H1 (cell line): ENCODE data around the gene TRAF6. TPM values are rescaled to one million over a fixed set of nuclear protein-coding genes. Genes with fewer than 3 reads are reported as not detected.

Source experiments
- CTCF ChIA-PET: fragments of 300-600 bp; sonication (Branson Sonifier 250); formaldehyde crosslinking; loops from one replicate; lab custom pipeline; 2021; ENCODE audit not compliant: partially characterized antibody; lab: Charles Lee
- POLR2A ChIA-PET: fragments of 300-600 bp; sonication (Branson Sonifier 250); formaldehyde crosslinking; loops from one replicate; lab custom pipeline; 2021; ENCODE audit warnings: inconsistent platforms; ENCODE audit not compliant: partially characterized antibody; lab: Charles Lee
- DNase-seq, 2 experiments: peaks; one replicate each; pipeline versions ENCODE4 v3.0.0 to v3.0.0-alpha.2; 2010 to 2022; ENCODE audit warnings: low spot score in 2 of 2, low read depth in 1 of 2, mixed read lengths in 1 of 2
- FAIRE-seq: peaks from 2 replicates; lab custom pipeline; 2011; peaks lifted over from hg19 to GRCh38; lab: Jason Lieb, UNC
- H2AFZ ChIP-seq: 2 replicates; pipeline ENCODE4 v1.8.1; 2012; ENCODE audit warnings: low read length, inconsistent platforms
- H2AK5ac ChIP-seq: 2 replicates; pipeline ENCODE4 v1.6.1; 2013; ENCODE audit warnings: low read depth, low read length
- H2BK120ac ChIP-seq: replicated peaks from 2 replicates; pipeline ENCODE3; 2013; ENCODE audit warnings: low read depth, low read length, inconsistent platforms
- H2BK12ac ChIP-seq: 2 replicates; pipeline ENCODE4 v1.6.1; 2013; ENCODE audit warnings: low read depth, low read length
- H2BK15ac ChIP-seq: 2 replicates; pipeline ENCODE4 v1.6.1; 2013; ENCODE audit warnings: low read length
- H2BK20ac ChIP-seq: 2 replicates; pipeline ENCODE4 v1.6.1; 2013; ENCODE audit warnings: low read length
- H2BK5ac ChIP-seq: 2 replicates; pipeline ENCODE4 v1.6.1; 2013; ENCODE audit warnings: low read depth, low read length
- H3K14ac ChIP-seq: 2 replicates; pipeline ENCODE4 v1.6.1; 2013; ENCODE audit warnings: inconsistent platforms; ENCODE audit not compliant: insufficient read length
- H3K18ac ChIP-seq: 2 replicates; pipeline ENCODE4 v1.6.1; 2013; ENCODE audit warnings: low read length; ENCODE audit errors: extremely low read depth
- H3K23ac ChIP-seq: 2 replicates; pipeline ENCODE4 v1.6.1; 2013; ENCODE audit warnings: inconsistent platforms; ENCODE audit not compliant: insufficient read length
- H3K23me2 ChIP-seq: 2 replicates; pipeline ENCODE4 v1.6.1; 2013; ENCODE audit warnings: low read depth, low read length
- H3K27ac ChIP-seq: 2 replicates; pipeline ENCODE4 v1.6.1; 2011; ENCODE audit warnings: low read depth, low read length, inconsistent platforms
- H3K27me3 ChIP-seq, 4 experiments: replicated peaks in 1 of 4; 1 replicate in 1 of 4; 2 replicates in 3 of 4; pipeline versions ENCODE4 v1.6.1 to v1.8.1; 2011 to 2013; ENCODE audit warnings: low read length in 3 of 4, mild to moderate bottlenecking in 3 of 4, inconsistent platforms in 2 of 4, mixed read lengths in 2 of 4, moderate library complexity in 1 of 4; ENCODE audit not compliant: control insufficient read depth in 3 of 4, insufficient read depth in 3 of 4; ENCODE audit errors: extremely low read depth in 1 of 4
- H3K36me3 ChIP-seq, 4 experiments: 2 replicates each; pipeline versions ENCODE4 v1.6.1 to v1.8.1; 2011 to 2013; ENCODE audit warnings: mild to moderate bottlenecking in 4 of 4, low read length in 3 of 4, moderate library complexity in 2 of 4, control low read depth in 1 of 4, inconsistent platforms in 1 of 4; ENCODE audit not compliant: insufficient read depth in 4 of 4, control insufficient read depth in 2 of 4
- H3K4ac ChIP-seq: replicated peaks from 2 replicates; pipeline ENCODE3; 2013; ENCODE audit warnings: low read length, low read depth, mixed read lengths, inconsistent platforms; ENCODE audit not compliant: insufficient read length
- H3K4me1 ChIP-seq, 4 experiments: replicated peaks in 1 of 4; 1 replicate in 1 of 4; 2 replicates in 3 of 4; pipeline versions ENCODE4 v1.6.1 to v1.8.1; 2011 to 2013; ENCODE audit warnings: low read length in 3 of 4, inconsistent platforms in 2 of 4, mixed read lengths in 1 of 4; ENCODE audit not compliant: insufficient read depth in 4 of 4, control insufficient read depth in 3 of 4
- H3K4me2 ChIP-seq, 2 experiments: 2 replicates each; pipeline versions ENCODE4 v1.6.1 to v1.8.1; 2011 to 2013; ENCODE audit warnings: low read depth in 2 of 2, low read length in 2 of 2, control low read depth in 1 of 2, inconsistent platforms in 1 of 2, mild to moderate bottlenecking in 1 of 2; ENCODE audit not compliant: insufficient read depth in 1 of 2
- H3K4me3 ChIP-seq, 4 experiments: fragments of 200-600, 300-600 bp in 1 of 4; sonication (generic), shearing (Covaris generic), sonication (Bioruptor Twin) in 1 of 4; 2 replicates each; pipeline versions ENCODE4 v1.5.1 to v1.8.1; 2011 to 2016; ENCODE audit warnings: low read length in 4 of 4, low read depth in 3 of 4, control low read depth in 2 of 4, inconsistent platforms in 2 of 4, mild to moderate bottlenecking in 2 of 4, mixed read lengths in 1 of 4, moderate library complexity in 1 of 4; ENCODE audit not compliant: insufficient read depth in 2 of 4; ENCODE audit errors: extremely low read depth in 1 of 4
- H3K56ac ChIP-seq: replicated peaks from 2 replicates; pipeline ENCODE3; 2013; ENCODE audit warnings: low read depth, mild to moderate bottlenecking, mixed read lengths, low read length, inconsistent platforms; ENCODE audit not compliant: insufficient read length
- H3K79me1 ChIP-seq: 2 replicates; pipeline ENCODE4 v1.6.1; 2013; ENCODE audit warnings: low read depth, low read length, control low read depth
- H3K79me2 ChIP-seq, 2 experiments: 2 replicates each; pipeline versions ENCODE4 v1.6.1 to v1.8.1; 2012 to 2013; ENCODE audit warnings: low read length in 2 of 2, mild to moderate bottlenecking in 2 of 2, inconsistent platforms in 1 of 2; ENCODE audit not compliant: insufficient read depth in 2 of 2, control insufficient read depth in 1 of 2
- H3K9ac ChIP-seq, 4 experiments: replicated peaks in 1 of 4; 1 replicate in 1 of 4; 2 replicates in 3 of 4; pipeline versions ENCODE4 v1.6.1 to v1.8.1; 2011 to 2013; ENCODE audit warnings: low read depth in 3 of 4, low read length in 3 of 4, control low read depth in 2 of 4, mild to moderate bottlenecking in 2 of 4, moderate library complexity in 2 of 4, inconsistent platforms in 1 of 4; ENCODE audit errors: extremely low read depth in 1 of 4
- H3K9me3 ChIP-seq, 2 experiments: 2 replicates each; pipeline versions ENCODE4 v1.6.1 to v1.8.1; 2012 to 2013; ENCODE audit warnings: mild to moderate bottlenecking in 2 of 2, moderate library complexity in 2 of 2, control low read depth in 1 of 2, inconsistent platforms in 1 of 2, low read depth in 1 of 2, low read length in 1 of 2, mixed read lengths in 1 of 2; ENCODE audit not compliant: insufficient read depth in 2 of 2
- H4K20me1 ChIP-seq, 2 experiments: replicated peaks in 1 of 2; 2 replicates each; pipeline versions ENCODE3 to v1.8.1; 2011 to 2013; ENCODE audit warnings: inconsistent platforms in 2 of 2, low read length in 2 of 2, mild to moderate bottlenecking in 1 of 2; ENCODE audit not compliant: insufficient read depth in 2 of 2, control insufficient read depth in 1 of 2
- H4K5ac ChIP-seq: 2 replicates; pipeline ENCODE4 v1.6.1; 2013; ENCODE audit warnings: low read length, low read depth, mixed read lengths, inconsistent platforms; ENCODE audit not compliant: insufficient read length
- H4K8ac ChIP-seq: 2 replicates; pipeline ENCODE4 v1.8.0; 2013; ENCODE audit warnings: mild to moderate bottlenecking, moderate library complexity, low read length, inconsistent platforms; ENCODE audit not compliant: insufficient read depth; ENCODE audit errors: extremely low read depth
- H4K91ac ChIP-seq: replicated peaks from 2 replicates; pipeline ENCODE3; 2013; ENCODE audit warnings: low read length, mixed read lengths, inconsistent platforms; ENCODE audit not compliant: insufficient read length
- ATF2 ChIP-seq: IDR thresholded peaks from 2 replicates; pipeline ENCODE4 v1.6.1; 2012; ENCODE audit warnings: low read length, inconsistent platforms
- BACH1 ChIP-seq: IDR thresholded peaks from 2 replicates; pipeline ENCODE4 v1.6.1; 2012; ENCODE audit warnings: low read length, improper control_type of control experiment
- WGBS, 2 experiments: shearing (Covaris generic) in 1 of 2; methylation state at CpG; one replicate each; pipeline versions ENCODE4 v1.1.6 to v1.1.7; 2013 to 2015; ENCODE audit warnings: low lambda C conversion rate in 2 of 2, mixed read lengths in 2 of 2, inconsistent platforms in 1 of 2, low coverage in 1 of 2, missing lambda C conversion rate in 1 of 2; ENCODE audit not compliant: insufficient replicate concordance in 2 of 2, insufficient coverage in 1 of 2, insufficient read length in 1 of 2; ENCODE audit errors: extremely low coverage in 1 of 2, missing lambda C conversion rate in 1 of 2; 5-methylcytosine and 5-hydroxymethylcytosine counted together
- polyA plus RNA-seq, 7 experiments: library from polyadenylated mRNA; depleted of rRNA in 3 of 7; stranded (reverse) in 5 of 7; unstranded in 2 of 7; fragments of >200 nt in 5 of 7; fragments of 200-250 nt in 2 of 7; gene quantifications; 1 replicate in 5 of 7; 2 replicates in 1 of 7; 4 replicates in 1 of 7; pipeline versions ENCODE4 v1.2.1 to v1.2.3, GENCODE V29; 2011 to 2013; ENCODE audit warnings: missing spikeins in 2 of 7, mixed read lengths in 2 of 7
- total RNA-seq: library from RNA; stranded (reverse); fragmentation: NEBNext Ultra II Directional; extraction: Animal tissue kit (Norgen Biotek cat#: 25700); gene quantifications from 2 replicates; pipeline ENCODE4 v1.2.1, GENCODE V29; 2021

Gene TRAF6
- total and polyA plus RNA-seq, 2 of the 8 experiments (the other 6 are each of a cell fraction or from before 2014, with no cell fraction given), result 4.6 to 8.8 TPM

GRCh38 chr11:36500315-36500721 is 9.8 kb downstream of the TRAF6 start:
- H3K79me1 ChIP-seq, result no peaks in the 10 kb centered on the region
- H2AFZ ChIP-seq, result no peak overlapping the region
- no peak overlapping the region for H2BK5ac ChIP-seq
- H2BK12ac ChIP-seq, result no peak overlapping the region
- no peak overlapping the region for H2BK20ac ChIP-seq
- no peak overlapping the region for H2BK120ac ChIP-seq
- H3K4ac ChIP-seq, result no peak overlapping the region
- no peaks in the 10 kb centered on the region for H3K23me2 ChIP-seq
- H4K91ac ChIP-seq, result no peak overlapping the region
- no peak overlapping the region for H3K27ac ChIP-seq
- H3K14ac ChIP-seq, result no peak overlapping the region
- no peak overlapping the region for H3K4me2 ChIP-seq
- no peak overlapping the region for H3K4me3 ChIP-seq
- no peak overlapping the region for H3K18ac ChIP-seq
- H2BK15ac ChIP-seq, result no peak overlapping the region
- H3K56ac ChIP-seq, result no peak overlapping the region
- TF ChIP-seq ATF2 (no peak), BACH1 (no peak)
- H3K79me2 ChIP-seq, result no peaks in the 10 kb centered on the region
- POLR2A ChIA-PET, result interaction anchor here (1.4 kb wide), 1 partner anchor 8 kb away, joined by 3 read pairs; no protein-coding TSS in a partner anchor
- FAIRE-seq, result no peak
- no peaks in the 10 kb centered on the region for H3K9me3 ChIP-seq
- no peaks in the 10 kb centered on the region for H3K4me1 ChIP-seq
- CTCF ChIA-PET, result interaction anchor here (0.6 to 2.5 kb wide), 4 partner anchors 10 to 146 kb away, joined by 3 to 8 read pairs (median 6); partner anchors contain the start of gene TRAF6
- no peak overlapping the region for H3K23ac ChIP-seq
- H4K20me1 ChIP-seq, result peaks cover 0 to 4% of the 10 kb centered on the region in 2 experiments
- no peak for DNase-seq
- no peak overlapping the region for H4K5ac ChIP-seq
- 88% methylated on average over 1 of the region's 1 CpG; no CpG with 5 or more reads in 1 of the 2 experiments for WGBS, 2 experiments
- no peak overlapping the region for H2AK5ac ChIP-seq
- no peaks in the 10 kb centered on the region for H3K27me3 ChIP-seq
- H4K8ac ChIP-seq, result no peak overlapping the region
- H3K36me3 ChIP-seq, result peaks cover 0 to 24% (median 0%) of the 10 kb centered on the region in 4 experiments; a peak in 4 of 8 replicates
- H3K9ac ChIP-seq, result no peak overlapping the region
